ENCODE data around the gene KCNMA1. TPM values are rescaled to one million over a fixed set of nuclear protein-coding genes. Genes with fewer than 3 reads are reported as not detected.

KCNMA1 gene
- total and polyA plus RNA-seq, 10 donors = 9.3 to 114 (median 51.5) TPM

DNA sequence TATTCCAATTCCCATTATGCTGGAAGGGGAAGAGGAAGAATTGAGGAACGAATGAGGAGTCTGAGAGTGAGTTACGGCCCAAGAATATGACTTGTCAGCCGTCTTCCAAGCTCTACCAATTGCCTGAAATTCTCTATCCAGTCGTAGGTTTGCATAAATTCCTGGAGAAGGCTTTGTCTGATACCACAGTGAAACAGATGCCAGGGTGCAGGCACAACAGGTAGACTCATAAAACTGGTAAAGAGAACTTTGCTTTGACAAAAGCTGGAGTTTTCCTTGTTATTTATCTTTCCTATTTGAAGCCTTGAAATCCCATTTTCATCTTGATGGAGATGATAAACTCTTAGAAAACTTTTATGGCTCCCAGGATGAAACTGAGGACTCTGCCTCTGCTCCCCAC, 251.2 kb downstream of the KCNMA1 start:
- Histone ChIP-seq H3K27ac (no peak overlapping the region), H3K36me3 (no peaks in the 10 kb centered on the region), H3K4me3 (no peak overlapping the region), H3K27me3 (replicated peaks in 1 of 7) (peaks cover 0 to 75% (median 10%) of the 10 kb centered on the region in 7 donors), H3K9me3 (no peaks in the 10 kb centered on the region), H3K4me1 (peaks cover 0 to 7% (median under 1%) of the 10 kb centered on the region in 6 donors)
- intact Hi-C loops (cut with DNase I; ENCODE audit: low total_unique reads) = loop anchor here (10.0 kb wide), 1 partner anchor 212 kb away; no protein-coding TSS in a partner anchor
- DNase-seq = no peak
- TF ChIP-seq CTCF (IDR thresholded peaks at IDR 0.05 in 8 of 11, conservative IDR thresholded peaks at IDR 0.05 in 3 of 11) (no peak), POLR2A (IDR thresholded peaks at IDR 0.05) (no peak), POLR2AphosphoS5 (IDR thresholded peaks at IDR 0.05) (no peak)
- WGBS, 5 donors = 71 to 79% (median 76%) methylated on average over 4 of the region's 4 CpGs

DNA sequence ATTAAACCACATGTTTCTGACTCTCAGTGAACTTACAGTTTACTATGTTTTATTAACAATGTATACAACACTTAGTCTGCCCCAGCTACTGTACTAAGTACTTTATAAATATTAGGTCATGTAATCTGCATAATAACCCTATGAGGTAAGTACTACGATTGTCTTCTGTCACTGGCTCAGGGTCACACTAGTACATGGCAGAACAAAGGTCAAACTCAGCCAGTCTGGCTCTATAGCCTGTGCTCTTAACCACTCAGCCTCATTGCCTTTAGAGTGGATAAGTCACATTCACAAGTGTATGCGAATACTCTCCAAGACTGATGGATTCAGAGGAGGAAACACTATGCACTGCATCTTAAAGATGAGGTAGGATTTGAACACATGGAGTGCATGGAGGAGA, 252.3 kb downstream of the KCNMA1 start:
- H3K4me3 ChIP-seq = no peak overlapping the region
- H3K36me3 ChIP-seq = no peaks in the 10 kb centered on the region
- intact Hi-C loops (cut with DNase I; ENCODE audit: low total_unique reads) = loop anchor here (10.0 kb wide), 1 partner anchor 211 kb away; no protein-coding TSS in a partner anchor
- TF ChIP-seq CTCF (IDR thresholded peaks at IDR 0.05 in 8 of 11, conservative IDR thresholded peaks at IDR 0.05 in 3 of 11) = no peak
- H3K27ac ChIP-seq = no peak overlapping the region
- H3K27me3 ChIP-seq (replicated peaks in 1 of 7) = peaks cover 0 to 69% (median 10%) of the 10 kb centered on the region in 7 donors
- no peak for DNase-seq
- 86 to 94% (median 90%) methylated on average over 2 of the region's 2 CpGs for WGBS, 5 donors
- H3K4me1 ChIP-seq = peaks cover 0 to 5% (median 0%) of the 10 kb centered on the region in 6 donors
- no peaks in the 10 kb centered on the region for H3K9me3 ChIP-seq

DNA sequence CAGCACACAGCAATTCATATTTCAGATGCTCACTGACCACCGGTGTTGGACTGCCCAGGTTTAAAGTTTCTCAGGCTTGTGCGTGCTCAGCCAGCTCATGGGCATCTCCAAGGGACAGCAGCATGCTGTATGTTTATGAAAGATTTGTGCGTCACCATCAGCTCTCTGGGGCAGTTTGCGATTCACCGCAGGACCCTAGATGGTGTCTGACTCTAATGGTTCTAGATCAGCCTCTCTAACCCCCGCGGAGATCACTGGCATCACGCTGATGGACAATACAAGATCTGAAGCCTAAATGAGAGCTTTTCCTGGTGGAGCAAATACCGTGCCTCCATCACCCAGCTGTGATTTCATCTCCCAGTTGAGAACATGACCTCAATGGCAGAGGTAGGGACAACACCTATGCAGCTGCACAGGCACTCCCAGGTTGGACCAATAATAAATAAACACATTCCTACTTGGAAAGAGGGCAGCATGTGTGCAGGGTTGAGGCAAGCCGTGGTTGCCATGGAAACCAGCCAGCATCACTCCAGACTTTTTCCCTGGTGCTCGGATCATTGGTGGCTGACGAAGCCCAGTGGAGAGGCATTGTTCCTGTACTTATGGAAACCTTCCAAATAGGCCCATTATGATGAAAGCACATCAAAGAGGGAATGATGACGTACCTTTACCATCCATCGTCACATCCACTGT, 253.6 kb downstream of the KCNMA1 start:
- H3K27ac ChIP-seq = no peak overlapping the region
- DNase-seq = no peak

More for the DNA sequence above, 253.6 kb downstream of the KCNMA1 start:
- H3K27me3 ChIP-seq (replicated peaks in 1 of 7) = peaks cover 0 to 65% (median 5%) of the 10 kb centered on the region in 7 donors
- H3K4me1 ChIP-seq = peaks cover 0 to 5% (median 0%) of the 10 kb centered on the region in 6 donors
- no peaks in the 10 kb centered on the region for H3K36me3 ChIP-seq
- no peak overlapping the region for H3K4me3 ChIP-seq
- H3K9me3 ChIP-seq = no peaks in the 10 kb centered on the region
- WGBS, 5 donors = 86 to 92% (median 91%) methylated on average over 14 of the region's 14 CpGs
- intact Hi-C loops (cut with DNase I; ENCODE audit: low total_unique reads) = loop anchor here (10.0 kb wide), 1 partner anchor 209 kb away; no protein-coding TSS in a partner anchor
- TF ChIP-seq CTCF (IDR thresholded peaks at IDR 0.05 in 8 of 11, conservative IDR thresholded peaks at IDR 0.05 in 3 of 11) (no peak), POLR2A (IDR thresholded peaks at IDR 0.05) (no peak), POLR2AphosphoS5 (IDR thresholded peaks at IDR 0.05) (no peak)
